Mesenchymal stem cell (in vitro differentiated cells and primary cell): ENCODE results near the gene CMTM4.

ENCODE experiments used
- DNase-seq: peaks from one replicate; pipeline ENCODE4 v3.0.0-alpha.2; 2013
- H2AFZ ChIP-seq: one replicate; pipeline ENCODE4 v1.6.1; 2013; ENCODE audit warnings: low read depth, mild to moderate bottlenecking, control low read depth, inconsistent platforms, low read length, moderate library complexity
- H2AK5ac ChIP-seq: 2 replicates; pipeline ENCODE4 v1.6.1; 2013; ENCODE audit warnings: low read length, moderate library complexity, mild to moderate bottlenecking, inconsistent platforms; ENCODE audit not compliant: severe bottlenecking
- H2BK120ac ChIP-seq: one replicate; pipeline ENCODE4 v1.6.1; 2013; ENCODE audit warnings: low read depth, mild to moderate bottlenecking, inconsistent platforms, low read length, moderate library complexity
- H2BK12ac ChIP-seq, 2 experiments: one replicate each; pipeline ENCODE4 v1.6.1; 2013; ENCODE audit warnings: inconsistent platforms in 2 of 2, low read length in 2 of 2, mild to moderate bottlenecking in 2 of 2, moderate library complexity in 2 of 2, control low read depth in 1 of 2
- H2BK15ac ChIP-seq: one replicate; pipeline ENCODE4 v1.6.1; 2013; ENCODE audit warnings: mild to moderate bottlenecking, low read depth, inconsistent platforms; ENCODE audit not compliant: poor library complexity, severe bottlenecking
- H2BK5ac ChIP-seq: 2 replicates; pipeline ENCODE4 v1.6.1; 2013; ENCODE audit warnings: low read depth, mild to moderate bottlenecking, low read length, control low read depth, inconsistent platforms; ENCODE audit not compliant: poor library complexity, severe bottlenecking
- H3K14ac ChIP-seq, 2 experiments: one replicate each; pipeline ENCODE4 v1.6.1; 2013; ENCODE audit warnings: inconsistent platforms in 2 of 2, low read length in 2 of 2, control low read depth in 1 of 2, mild to moderate bottlenecking in 1 of 2, moderate library complexity in 1 of 2
- H3K18ac ChIP-seq, 2 experiments: one replicate each; pipeline ENCODE4 v1.6.1; 2013; ENCODE audit warnings: inconsistent platforms in 2 of 2, low read length in 2 of 2, control low read depth in 1 of 2, low read depth in 1 of 2, mild to moderate bottlenecking in 1 of 2
- H3K23ac ChIP-seq, 2 experiments: one replicate each; pipeline ENCODE4 v1.6.1; 2013; ENCODE audit warnings: inconsistent platforms in 2 of 2, low read length in 2 of 2, mild to moderate bottlenecking in 2 of 2, moderate library complexity in 2 of 2, control low read depth in 1 of 2
- H3K27ac ChIP-seq: 2 replicates; pipeline ENCODE4 v1.5.1; 2013; ENCODE audit warnings: mild to moderate bottlenecking, moderate library complexity, low read length, control low read depth, inconsistent platforms; ENCODE audit not compliant: poor library complexity, severe bottlenecking
- H3K27me3 ChIP-seq, 2 experiments: 2 replicates each; pipeline versions ENCODE4 v1.6.1 to v1.7.0; 2013; ENCODE audit warnings: low read length in 2 of 2, mild to moderate bottlenecking in 2 of 2, moderate library complexity in 2 of 2, control low read depth in 1 of 2, inconsistent platforms in 1 of 2; ENCODE audit not compliant: control insufficient read depth in 1 of 2, insufficient read depth in 1 of 2
- H3K36me3 ChIP-seq, 2 experiments: 2 replicates each; pipeline versions ENCODE4 v1.6.1 to v1.7.0; 2013; ENCODE audit warnings: low read length in 2 of 2, control low read depth in 1 of 2, inconsistent platforms in 1 of 2, low read depth in 1 of 2, mild to moderate bottlenecking in 1 of 2; ENCODE audit not compliant: insufficient read depth in 2 of 2, control insufficient read depth in 1 of 2
- H3K4ac ChIP-seq, 2 experiments: one replicate each; pipeline ENCODE4 v1.6.1; 2013; ENCODE audit warnings: inconsistent platforms in 2 of 2, low read length in 2 of 2, mild to moderate bottlenecking in 2 of 2, moderate library complexity in 2 of 2, control low read depth in 1 of 2, low read depth in 1 of 2
- H3K4me1 ChIP-seq: 2 replicates; pipeline ENCODE4 v1.6.1; 2013; ENCODE audit warnings: low read depth, low read length, control low read depth; ENCODE audit not compliant: control insufficient read depth, insufficient read depth
- H3K4me2 ChIP-seq: 2 replicates; pipeline ENCODE4 v1.6.1; 2013; ENCODE audit warnings: low read length, mild to moderate bottlenecking, inconsistent platforms; ENCODE audit not compliant: poor library complexity, severe bottlenecking
- H3K4me3 ChIP-seq, 2 experiments: 2 replicates each; pipeline versions ENCODE4 v1.5.1 to v1.7.0; 2013; ENCODE audit warnings: low read length in 2 of 2, mild to moderate bottlenecking in 2 of 2, control low read depth in 1 of 2, low read depth in 1 of 2; ENCODE audit not compliant: insufficient read depth in 1 of 2
- H3K79me1 ChIP-seq: replicated peaks from 2 replicates; pipeline ENCODE4 v1.6.1; 2013; ENCODE audit warnings: mild to moderate bottlenecking, control low read depth, low read length, inconsistent platforms; ENCODE audit not compliant: poor library complexity, severe bottlenecking
- H3K9ac ChIP-seq: 2 replicates; pipeline ENCODE4 v1.7.0; 2013; ENCODE audit warnings: mild to moderate bottlenecking, low read length, moderate library complexity
- H3K9me3 ChIP-seq: 2 replicates; pipeline ENCODE4 v1.7.0; 2013; ENCODE audit warnings: mild to moderate bottlenecking, low read length; ENCODE audit not compliant: control insufficient read depth
- H4K8ac ChIP-seq: one replicate; pipeline ENCODE4 v1.6.1; 2013; ENCODE audit warnings: inconsistent platforms, mild to moderate bottlenecking, low read length, moderate library complexity
- H4K91ac ChIP-seq: one replicate; pipeline ENCODE4 v1.6.1; 2013; ENCODE audit warnings: mild to moderate bottlenecking, low read length, inconsistent platforms
- WGBS: methylation state at CpG from one replicate; pipeline ENCODE4 v1.1.7; 2013; ENCODE audit warnings: mixed read lengths; 5-methylcytosine and 5-hydroxymethylcytosine counted together

Gene CMTM4

DNA sequence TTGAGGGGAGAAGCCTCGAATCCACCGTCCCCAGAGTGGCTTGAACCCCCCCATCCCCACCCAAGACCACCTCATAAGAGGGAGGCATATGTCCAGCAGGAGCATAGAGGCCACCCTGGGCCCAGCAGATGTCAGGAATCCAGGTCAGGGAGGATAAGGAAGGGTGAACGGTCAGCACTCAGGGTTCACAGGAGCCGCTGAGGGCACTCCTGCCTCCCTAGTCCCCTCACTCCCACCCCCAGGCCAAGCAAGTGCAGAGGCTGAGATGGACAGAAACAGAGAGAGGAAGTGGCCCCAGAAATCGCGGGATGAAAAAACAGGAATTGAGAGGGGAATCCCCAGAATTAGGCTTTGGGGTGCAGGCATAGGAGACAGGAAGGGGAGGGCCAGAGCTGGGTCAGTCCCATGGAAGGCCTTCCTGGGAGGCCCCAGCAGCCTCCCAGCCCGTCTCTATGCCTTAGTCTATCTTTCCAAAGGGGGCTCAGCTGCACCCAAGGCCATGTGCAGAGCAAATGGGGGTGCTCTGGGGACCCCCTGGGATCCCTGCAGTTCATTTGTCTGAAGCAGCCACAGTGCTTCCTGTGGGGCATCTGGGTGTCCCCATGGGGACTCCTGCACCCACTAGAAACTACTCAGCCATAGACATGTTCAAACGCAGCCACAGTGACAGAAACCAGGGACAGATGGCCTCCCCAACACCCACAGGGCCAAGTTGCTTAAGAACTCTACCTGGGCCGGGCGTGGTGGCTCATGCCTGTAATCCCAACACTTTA is 90.4 kb downstream of the CMTM4 start:
- Histone ChIP-seq H4K91ac (peak overlapping the region; percentile 84), H2BK15ac (peak overlapping the region; percentile 12), H3K36me3 (peaks cover 29 to 40% of the 10 kb centered on the region in 2 experiments), H2BK12ac (peak overlapping the region in 1 of 2 experiments; percentile 37), H3K14ac (peak overlapping the region in 1 of 2 experiments; percentile 95), H2BK5ac (peak overlapping the region; percentile 86), H3K27ac (peak overlapping the region; percentile 89), H3K27me3 (no peaks in the 10 kb centered on the region), H3K18ac (peak overlapping the region; percentile 84 to 86), H3K9ac (peak overlapping the region; percentile 81), H2AK5ac (peak overlapping the region; percentile 57), H2BK120ac (peak overlapping the region; percentile 95), H4K8ac (peak overlapping the region; percentile 65), H3K4me1 (peaks cover 52% of the 10 kb centered on the region), H3K23ac (peak overlapping the region in 1 of 2 experiments; percentile 85), H3K4me2 (peak overlapping the region; percentile 80), H3K4me3 (peak overlapping the region; percentile 78 to 81), H3K4ac (peak overlapping the region; percentile 67 to 86), H2AFZ (no peak overlapping the region), H3K79me1 (peaks cover 8% of the 10 kb centered on the region), H3K9me3 (no peaks in the 10 kb centered on the region)
- 69% methylated on average over 8 of the region's 10 CpGs for WGBS
- peak; percentile 15 for DNase-seq

DNA sequence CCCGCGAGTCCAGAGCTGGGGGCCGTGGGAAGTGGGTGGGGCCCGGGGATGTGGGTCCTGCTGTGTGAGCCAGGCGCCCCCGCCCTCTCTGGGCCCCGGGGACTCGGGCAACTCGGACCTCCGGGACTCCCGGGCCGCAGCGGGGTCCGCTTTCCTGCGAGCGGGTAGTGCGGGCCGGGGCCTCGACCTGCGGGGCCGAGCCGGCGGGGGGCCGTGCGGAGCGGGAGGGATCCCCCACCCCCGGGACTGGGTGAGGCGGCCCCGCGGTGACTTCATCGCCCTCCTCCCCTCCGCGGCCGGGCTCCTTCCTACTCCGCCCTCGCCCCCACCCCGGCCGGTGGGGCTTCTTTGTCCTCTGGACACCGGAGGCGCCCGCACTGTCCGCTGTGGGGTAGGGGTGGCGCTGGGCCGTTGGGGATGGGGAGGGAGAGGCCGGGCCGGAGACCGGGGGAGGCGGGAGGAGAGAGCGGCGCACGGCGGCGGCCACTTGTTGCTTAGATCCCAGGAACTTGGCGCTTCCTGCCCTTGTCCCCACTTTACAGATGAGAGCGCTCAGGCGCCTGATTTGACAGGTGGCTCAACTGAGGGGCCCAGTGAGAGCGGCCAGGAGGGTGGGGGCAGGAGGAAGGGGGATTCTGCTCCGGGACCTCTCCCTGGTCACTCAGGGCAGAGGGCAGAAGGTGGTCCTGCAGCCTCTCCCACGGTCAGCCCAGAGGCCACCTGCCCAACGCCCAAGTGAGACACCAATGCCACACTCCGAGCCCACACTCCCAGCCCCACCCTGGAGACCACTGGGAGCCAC is 91.2 kb downstream of the CMTM4 start:
- Histone ChIP-seq H3K23ac (peak overlapping the region in 1 of 2 experiments; percentile 85), H2BK12ac (peak overlapping the region in 1 of 2 experiments; percentile 37), H3K4me3 (peak overlapping the region; percentile 78 to 81), H3K9me3 (no peaks in the 10 kb centered on the region), H3K27ac (peak overlapping the region; percentile 89), H3K18ac (peak overlapping the region; percentile 84 to 86), H2BK5ac (peak overlapping the region; percentile 86), H3K14ac (peak overlapping the region; percentile 74 to 94), H3K4me1 (peaks cover 49% of the 10 kb centered on the region), H2BK15ac (peak overlapping the region; percentile 83), H4K8ac (peak overlapping the region; percentile 84), H3K4me2 (peak overlapping the region; percentile 80), H3K9ac (peak overlapping the region; percentile 81), H3K36me3 (peaks cover 22 to 33% of the 10 kb centered on the region in 2 experiments), H3K4ac (peak overlapping the region; percentile 76 to 86), H2BK120ac (peak overlapping the region; percentile 95), H3K79me1 (peaks cover 3% of the 10 kb centered on the region), H2AFZ (peak overlapping the region; percentile 18), H4K91ac (peak overlapping the region; percentile 89), H3K27me3 (no peaks in the 10 kb centered on the region), H2AK5ac (peak overlapping the region; percentile 57)
- WGBS, result 2% methylated on average over 18 of the region's 61 CpGs
- peak; percentile 65 for DNase-seq

DNA sequence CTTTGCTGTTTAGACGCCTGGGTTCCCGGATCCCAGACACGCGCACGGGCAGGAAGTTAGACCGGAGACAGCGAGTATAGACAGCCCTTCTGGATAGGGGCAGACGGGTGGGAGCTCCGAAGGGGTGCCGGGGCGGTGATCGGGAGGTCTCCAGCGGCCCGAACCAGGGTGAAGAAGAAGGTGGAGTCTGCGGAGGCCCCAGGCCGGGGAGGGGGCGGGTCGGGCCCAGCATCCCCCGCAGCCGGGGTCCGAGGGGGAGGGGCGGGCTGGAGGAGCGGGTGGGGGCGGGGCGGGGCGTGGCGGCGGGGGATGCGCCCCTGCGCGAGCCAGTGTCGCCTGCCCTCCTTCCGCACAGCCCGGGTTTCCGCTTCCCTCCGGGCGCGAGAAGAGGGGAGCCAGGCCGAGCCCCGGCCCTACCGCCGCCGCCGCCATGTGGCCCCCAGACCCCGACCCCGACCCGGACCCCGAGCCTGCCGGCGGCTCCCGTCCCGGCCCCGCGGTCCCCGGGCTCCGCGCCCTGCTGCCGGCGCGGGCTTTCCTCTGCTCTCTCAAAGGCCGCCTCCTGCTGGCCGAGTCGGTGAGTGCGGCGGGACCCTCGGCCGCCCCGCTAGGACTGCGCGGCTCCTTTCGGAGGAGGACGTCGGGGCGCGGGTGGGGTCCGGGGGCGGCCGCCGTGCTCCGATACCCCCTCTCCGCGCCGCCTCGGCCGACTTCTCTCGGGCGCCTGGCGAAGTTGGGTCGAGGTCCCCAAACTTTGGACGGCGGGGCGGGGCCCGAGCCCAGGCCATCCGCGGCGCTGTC is 92.0 kb downstream of the CMTM4 start, which contains the start of gene CMTM3:
Gene CMTM3 (plus strand): TSS at position 329 of the 801 bp plus-strand sequence. CDS start 102 bp downstream, at position 431.
- Histone ChIP-seq H3K4me3 (peak within 1 kb of the TSS; percentile 81 to 85), H3K27ac (peak within 1 kb of the TSS; percentile 99), H3K14ac (peak within 1 kb of the TSS; percentile 74 to 94), H3K9ac (peak within 1 kb of the TSS; percentile 87), H2BK12ac (peak within 1 kb of the TSS in 1 of 2 experiments; percentile 23), H3K9me3 (no peaks in the 10 kb centered on the region), H3K36me3 (peaks cover 14 to 25% of the 10 kb centered on the region in 2 experiments), H3K4me2 (peak within 1 kb of the TSS; percentile 80), H3K4ac (peak within 1 kb of the TSS; percentile 86 to 88), H4K91ac (peak within 1 kb of the TSS; percentile 89), H2BK120ac (peak within 1 kb of the TSS; percentile 95), H3K18ac (peak within 1 kb of the TSS; percentile 86 to 96), H3K79me1 (no peaks in the 10 kb centered on the region), H4K8ac (peak within 1 kb of the TSS; percentile 93), H3K23ac (no peak within 1 kb of the TSS), H3K27me3 (no peaks in the 10 kb centered on the region), H2AFZ (peak within 1 kb of the TSS; percentile 18), H3K4me1 (peaks cover 41% of the 10 kb centered on the region), H2AK5ac (peak within 1 kb of the TSS; percentile 63), H2BK15ac (peak within 1 kb of the TSS; percentile 83), H2BK5ac (peak within 1 kb of the TSS; percentile 91)
- WGBS, result 1% methylated on average over 65 of the region's 96 CpGs
- peak; percentile 70 for DNase-seq
